GM06990 (cell line): ENCODE results near the gene SHH.

Source experiments
- DNase-seq: peaks from one replicate; pipeline ENCODE4 v3.0.0-alpha.2; 2011; ENCODE audit not compliant: insufficient read length; ENCODE audit errors: extremely low read depth
- H3K27me3 ChIP-seq: replicated peaks from 2 replicates; pipeline ENCODE4 v1.6.0; 2011; ENCODE audit warnings: low read length; ENCODE audit not compliant: control insufficient read depth, insufficient read depth
- H3K36me3 ChIP-seq: 2 replicates; pipeline ENCODE4 v1.5.1; 2011; ENCODE audit warnings: low read length; ENCODE audit not compliant: control insufficient read depth, insufficient read depth
- H3K4me3 ChIP-seq: replicated peaks from 2 replicates; pipeline ENCODE4 v1.5.1; 2011; ENCODE audit warnings: low read depth, mild to moderate bottlenecking, control low read depth, low read length
- TF ChIP-seq, protein P1 (sequence below): IDR thresholded peaks from 2 replicates; pipeline ENCODE4 v1.5.1; 2011; ENCODE audit warnings: low read length, control low read depth, mild to moderate bottlenecking, inconsistent platforms; ENCODE audit not compliant: insufficient read depth, poor library complexity, severe bottlenecking

Gene SHH

GRCh38 chr7:155766386-155766785 lies 45.9 kb downstream of the SHH start:
- no peak overlapping the region for H3K4me3 ChIP-seq
- TF ChIP-seq, protein P1, sequence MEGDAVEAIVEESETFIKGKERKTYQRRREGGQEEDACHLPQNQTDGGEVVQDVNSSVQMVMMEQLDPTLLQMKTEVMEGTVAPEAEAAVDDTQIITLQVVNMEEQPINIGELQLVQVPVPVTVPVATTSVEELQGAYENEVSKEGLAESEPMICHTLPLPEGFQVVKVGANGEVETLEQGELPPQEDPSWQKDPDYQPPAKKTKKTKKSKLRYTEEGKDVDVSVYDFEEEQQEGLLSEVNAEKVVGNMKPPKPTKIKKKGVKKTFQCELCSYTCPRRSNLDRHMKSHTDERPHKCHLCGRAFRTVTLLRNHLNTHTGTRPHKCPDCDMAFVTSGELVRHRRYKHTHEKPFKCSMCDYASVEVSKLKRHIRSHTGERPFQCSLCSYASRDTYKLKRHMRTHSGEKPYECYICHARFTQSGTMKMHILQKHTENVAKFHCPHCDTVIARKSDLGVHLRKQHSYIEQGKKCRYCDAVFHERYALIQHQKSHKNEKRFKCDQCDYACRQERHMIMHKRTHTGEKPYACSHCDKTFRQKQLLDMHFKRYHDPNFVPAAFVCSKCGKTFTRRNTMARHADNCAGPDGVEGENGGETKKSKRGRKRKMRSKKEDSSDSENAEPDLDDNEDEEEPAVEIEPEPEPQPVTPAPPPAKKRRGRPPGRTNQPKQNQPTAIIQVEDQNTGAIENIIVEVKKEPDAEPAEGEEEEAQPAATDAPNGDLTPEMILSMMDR, result no peak
- DNase-seq, result no peak
- H3K27me3 ChIP-seq, result no peaks in the 10 kb centered on the region
- peaks cover 35% of the 10 kb centered on the region for H3K36me3 ChIP-seq

- H3K27me3 ChIP-seq, result no peaks in the 10 kb centered on the region
- DNase-seq, result no peak
- no peak overlapping the region for H3K4me3 ChIP-seq
- TF ChIP-seq, protein P1, result no peak
- peaks cover 31% of the 10 kb centered on the region for H3K36me3 ChIP-seq
These were observed 46.8 kb downstream of the SHH start for GRCh38 chr7:155765458-155765857.

- no peak for DNase-seq
- H3K36me3 ChIP-seq, result peaks cover 29% of the 10 kb centered on the region
- H3K4me3 ChIP-seq, result no peak overlapping the region
- H3K27me3 ChIP-seq, result no peaks in the 10 kb centered on the region
- TF ChIP-seq, protein P1, result no peak
These were observed 47.8 kb downstream of the SHH start for GRCh38 chr7:155764438-155764793.

DNA sequence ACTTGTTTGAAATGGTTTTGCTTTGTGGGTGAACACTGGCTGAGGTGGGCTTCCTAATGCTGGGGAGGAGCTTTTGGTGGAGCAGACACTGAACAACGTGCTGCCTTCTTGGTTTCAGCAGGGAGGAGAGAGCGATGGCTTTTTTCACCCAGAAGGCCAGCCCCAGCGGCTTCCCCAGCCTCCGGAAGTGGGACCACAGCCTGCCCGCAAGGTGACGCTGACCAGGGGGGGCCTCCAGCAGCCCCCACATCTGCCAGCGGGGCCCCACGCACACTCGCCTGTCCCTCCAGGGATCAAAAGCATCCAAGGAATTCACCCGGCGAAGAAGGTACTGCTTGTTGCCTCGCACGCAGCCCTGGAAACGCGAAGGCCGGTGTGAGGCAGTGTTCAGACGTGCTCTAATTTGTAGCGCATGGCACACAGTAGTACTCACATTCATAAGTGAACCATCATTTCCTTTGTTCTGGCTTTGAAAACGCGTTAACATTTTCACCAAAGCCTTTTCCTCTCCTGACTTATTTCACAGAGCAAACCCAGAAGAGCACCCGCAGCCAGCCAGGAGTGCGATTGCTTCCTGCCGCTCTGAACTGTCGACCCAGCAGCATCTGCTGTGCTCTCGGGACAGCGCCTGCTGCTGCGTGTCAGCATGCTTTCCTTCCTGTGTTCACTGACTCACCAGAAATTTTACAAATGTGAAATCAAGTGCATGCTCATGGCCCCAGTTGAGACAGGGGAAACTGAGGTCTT lies 48.4 kb downstream of the SHH start:
- DNase-seq, result peak; percentile 67
- Histone ChIP-seq H3K36me3 (peaks cover 28% of the 10 kb centered on the region), H3K27me3 (no peaks in the 10 kb centered on the region), H3K4me3 (no peak overlapping the region)
- TF ChIP-seq, protein P1, result no peak

- TF ChIP-seq, protein P1, result no peak
- Histone ChIP-seq H3K4me3 (no peak overlapping the region), H3K36me3 (peaks cover 33% of the 10 kb centered on the region), H3K27me3 (no peaks in the 10 kb centered on the region)
- no peak for DNase-seq
These were observed 49.1 kb downstream of the SHH start for GRCh38 chr7:155763122-155763521.

GRCh38 chr7:155762655-155763054 lies 49.6 kb downstream of the SHH start:
- no peak for DNase-seq
- TF ChIP-seq, protein P1, result no peak
- H3K36me3 ChIP-seq, result peaks cover 35% of the 10 kb centered on the region
- H3K27me3 ChIP-seq, result no peaks in the 10 kb centered on the region
- H3K4me3 ChIP-seq, result no peak overlapping the region
